Skin epidermis (tissue), 12 donors: ENCODE measurements around the gene OBP2A.

Experiments used
- H3K27ac ChIP-seq, 21 experiments: fragments of 200-600 bp; sonication (generic) in 11 of 21; one replicate each; pipeline ENCODE4 v1.5.0; 2020; ENCODE audit warnings: mild to moderate bottlenecking in 3 of 21, inconsistent platforms in 2 of 21, moderate library complexity in 2 of 21
- H3K4me3 ChIP-seq, 7 experiments: fragments of 200-600 bp; sonication (generic) in 2 of 7; one replicate each; pipeline ENCODE4 v1.5.0; 2020; ENCODE audit warnings: inconsistent platforms in 2 of 7, mild to moderate bottlenecking in 2 of 7, moderate library complexity in 1 of 7

Gene OBP2A

DNA sequence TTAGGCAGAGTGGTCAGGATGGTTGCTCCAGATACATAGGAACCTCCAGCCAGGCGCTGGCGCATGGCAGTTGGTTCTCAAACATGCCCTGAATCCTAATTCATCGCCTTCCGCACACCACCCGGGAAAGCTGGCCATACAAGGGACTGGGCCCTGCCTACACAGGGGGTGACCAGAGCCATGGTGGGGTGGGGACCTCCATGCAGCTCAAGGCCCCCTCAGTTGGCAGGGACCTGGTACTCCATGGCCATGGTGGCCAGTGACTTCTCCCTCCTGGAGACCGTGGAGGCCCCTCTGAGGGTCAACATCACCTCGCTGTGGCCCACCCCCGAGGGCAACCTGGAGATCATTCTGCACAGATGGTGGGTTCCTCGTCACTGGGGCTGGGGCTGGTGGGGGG is 42.4 kb downstream of the OBP2A start:
- no peak overlapping the region for H3K4me3 ChIP-seq
- no peak overlapping the region for H3K27ac ChIP-seq

DNA sequence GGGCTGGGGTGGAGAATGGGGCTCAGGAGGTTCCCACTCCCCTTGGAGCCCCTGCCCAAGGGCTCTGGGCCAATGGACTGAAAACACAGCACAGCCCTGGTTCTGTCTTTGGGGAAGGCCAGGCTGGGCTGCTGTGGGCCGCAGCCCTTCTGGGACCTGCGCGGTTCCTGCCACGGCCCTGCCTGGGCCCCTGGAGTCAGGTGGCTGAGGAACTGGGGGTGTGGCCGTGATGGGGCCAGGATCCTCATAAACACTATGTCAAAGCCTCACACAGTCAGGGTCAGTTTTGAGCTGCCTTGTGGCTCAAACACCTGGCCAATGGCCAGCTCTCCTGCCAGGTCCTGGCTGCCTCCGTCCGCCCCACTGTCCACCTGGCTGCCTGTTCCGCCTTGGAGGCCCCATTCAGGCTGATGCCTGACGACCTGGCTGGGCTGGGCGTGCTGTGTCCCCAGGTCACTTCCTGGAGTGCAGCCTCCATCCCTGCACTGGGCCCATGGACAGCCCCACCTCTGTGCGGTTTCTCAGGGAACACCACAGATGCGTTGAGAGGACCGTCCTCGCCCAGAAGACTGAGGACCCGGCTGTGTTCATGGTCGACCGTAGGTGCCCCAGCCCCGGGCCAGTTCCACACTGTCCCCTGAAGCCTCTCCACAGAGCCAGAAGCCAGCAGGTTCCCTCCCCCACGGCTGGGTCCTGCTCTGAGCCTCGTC is 43.1 kb downstream of the OBP2A start:
- no peak overlapping the region for H3K27ac ChIP-seq
- H3K4me3 ChIP-seq: no peak overlapping the region

DNA sequence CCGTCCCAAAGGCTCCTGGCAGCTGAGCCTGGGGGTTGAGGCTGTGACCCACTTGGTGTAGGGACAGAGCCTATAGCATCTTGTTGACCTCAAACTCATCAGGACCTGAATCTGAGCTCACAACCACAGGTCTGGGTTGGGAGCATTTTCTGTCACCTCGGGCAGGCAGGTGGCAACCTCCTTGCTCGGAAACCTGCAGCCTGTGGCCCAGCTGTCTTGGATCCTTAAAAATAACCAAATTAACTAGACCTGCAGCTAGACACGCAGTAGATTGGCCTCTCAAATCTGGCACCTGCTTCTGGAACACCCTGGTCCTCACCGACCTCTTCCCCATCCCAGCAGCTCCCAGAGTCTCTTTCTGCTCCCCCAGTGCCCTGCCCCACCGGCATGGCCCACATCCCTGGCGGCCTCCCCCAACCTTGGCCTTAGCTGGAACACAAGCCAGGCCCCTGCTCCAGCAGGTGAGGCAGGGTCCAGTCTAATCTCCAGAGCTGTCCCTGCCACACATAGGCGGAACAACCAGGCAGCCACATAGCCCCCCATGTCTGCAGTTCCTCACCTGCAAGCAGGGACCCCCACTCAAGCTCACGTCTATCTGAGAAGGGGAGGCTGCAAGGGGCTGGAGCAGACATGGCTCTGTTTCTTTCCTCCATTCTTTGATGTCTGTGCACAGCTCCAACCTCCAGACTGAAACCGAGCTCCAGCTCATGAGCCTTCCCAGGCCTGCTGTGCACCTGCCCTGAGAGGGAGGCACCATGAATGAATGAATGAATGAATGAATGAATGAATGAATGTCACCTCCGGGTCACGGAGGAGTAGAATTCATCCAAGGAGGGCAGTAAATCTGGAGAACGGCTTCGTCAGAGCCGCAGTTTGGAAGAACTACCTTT is 43.9 kb downstream of the OBP2A start:
- Histone ChIP-seq H3K27ac (no peak overlapping the region), H3K4me3 (no peak overlapping the region)

DNA sequence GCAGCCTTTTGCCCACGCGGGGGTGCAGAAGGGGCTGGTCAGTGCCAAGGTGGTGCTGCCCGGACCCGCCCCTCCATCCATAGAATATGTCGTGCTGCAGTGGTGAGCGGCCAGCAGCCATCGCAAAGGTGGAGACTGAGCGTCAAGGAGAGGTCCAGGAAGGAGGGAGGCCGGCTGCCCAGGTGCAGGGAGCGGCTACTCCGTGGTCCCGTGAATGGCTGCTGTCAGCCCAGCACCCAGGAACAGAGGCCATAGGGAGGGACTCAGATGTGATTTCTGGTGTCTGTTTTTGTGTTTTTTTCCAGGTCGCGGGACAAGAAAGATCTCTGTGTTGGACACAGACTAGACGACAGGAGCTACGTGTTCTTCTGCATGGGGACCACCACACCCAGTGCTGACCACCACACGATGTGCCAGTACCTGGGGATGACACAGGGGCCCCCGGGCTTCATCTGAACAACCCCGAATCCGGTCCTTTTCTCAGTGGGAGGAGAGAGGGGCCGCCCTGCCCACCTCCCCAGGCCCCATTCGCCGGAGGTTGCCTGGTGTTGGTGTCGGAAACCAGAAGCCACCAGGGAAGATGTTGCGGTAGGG is 44.7 kb downstream of the OBP2A start:
- Histone ChIP-seq H3K27ac (no peak overlapping the region), H3K4me3 (no peak overlapping the region)

DNA sequence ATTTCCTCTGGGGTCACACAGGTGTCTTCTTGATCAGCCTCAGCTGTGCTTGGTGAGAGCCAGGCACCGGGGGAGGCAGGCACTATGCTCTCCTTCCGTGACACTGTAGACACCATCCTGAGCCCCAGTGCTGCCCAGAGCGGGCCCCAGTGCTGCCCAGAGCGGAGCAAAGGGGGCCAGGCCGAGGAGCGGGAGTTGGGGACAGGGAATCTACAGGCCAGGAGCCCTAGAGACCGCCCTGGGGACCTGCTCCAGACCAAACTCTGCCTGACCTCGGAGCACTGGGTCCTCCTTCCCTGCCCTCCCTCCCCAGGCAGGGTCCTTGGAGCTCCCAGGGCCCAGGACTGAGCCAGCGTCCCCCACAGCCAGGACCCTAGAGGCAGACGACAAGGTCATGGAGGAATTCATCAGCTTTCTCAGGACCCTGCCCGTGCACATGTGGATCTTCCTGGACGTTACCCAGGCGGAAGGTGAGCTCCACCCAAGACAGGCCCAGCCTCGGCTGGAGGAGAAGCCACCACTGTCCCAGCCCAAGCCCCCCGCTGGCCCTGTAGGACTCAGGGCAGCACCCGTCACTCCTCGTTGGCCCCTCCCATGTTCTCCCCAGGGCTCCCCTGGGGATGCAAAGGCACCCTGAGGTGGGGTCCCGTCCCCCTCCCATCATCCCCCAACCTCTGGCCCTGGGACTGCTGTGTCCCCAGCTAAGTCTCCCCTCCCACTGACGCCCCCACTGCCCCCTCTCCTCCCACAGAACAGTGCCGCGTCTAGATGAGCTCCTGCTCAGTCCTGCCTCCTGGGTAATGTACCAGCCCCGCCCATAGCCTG is 45.8 kb downstream of the OBP2A start:
- Histone ChIP-seq H3K4me3 (no peak overlapping the region), H3K27ac (no peak overlapping the region)

DNA sequence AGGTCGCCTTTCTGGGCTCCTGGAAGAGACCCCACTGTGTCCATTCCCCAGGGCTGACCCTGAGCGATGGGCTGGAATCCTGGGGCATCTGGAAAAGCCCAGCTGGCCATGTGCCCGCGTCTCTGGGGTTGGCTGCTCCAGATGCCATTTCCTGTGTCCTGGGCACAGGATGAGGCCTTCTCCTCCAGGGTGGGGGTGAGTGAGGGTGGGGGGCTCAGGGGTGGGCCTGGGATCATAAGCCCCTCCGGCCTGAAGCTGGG is 46.3 kb downstream of the OBP2A start:
- Histone ChIP-seq H3K4me3 (no peak overlapping the region), H3K27ac (no peak overlapping the region)

DNA sequence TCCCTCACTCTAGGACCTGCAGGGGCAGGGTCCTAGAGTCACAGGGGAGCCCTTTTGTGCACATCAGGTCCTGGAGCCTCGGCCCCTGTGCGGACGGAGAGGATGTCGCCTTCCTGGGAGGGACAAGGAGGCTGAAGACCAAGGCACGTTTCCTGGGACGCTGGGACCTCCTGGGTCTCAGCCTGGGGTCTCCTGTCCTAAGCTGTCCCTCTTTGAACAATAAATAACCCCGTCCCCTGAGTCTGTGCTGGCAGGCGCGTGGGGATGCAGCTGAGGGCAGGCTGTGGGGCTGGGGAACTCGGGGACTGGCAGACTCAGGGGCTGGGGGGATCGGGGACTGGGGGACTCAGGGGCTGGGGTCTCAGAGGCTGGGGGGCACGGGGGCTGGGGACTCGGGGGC is 46.7 kb downstream of the OBP2A start:
- no peak overlapping the region for H3K27ac ChIP-seq
- H3K4me3 ChIP-seq: no peak overlapping the region

DNA sequence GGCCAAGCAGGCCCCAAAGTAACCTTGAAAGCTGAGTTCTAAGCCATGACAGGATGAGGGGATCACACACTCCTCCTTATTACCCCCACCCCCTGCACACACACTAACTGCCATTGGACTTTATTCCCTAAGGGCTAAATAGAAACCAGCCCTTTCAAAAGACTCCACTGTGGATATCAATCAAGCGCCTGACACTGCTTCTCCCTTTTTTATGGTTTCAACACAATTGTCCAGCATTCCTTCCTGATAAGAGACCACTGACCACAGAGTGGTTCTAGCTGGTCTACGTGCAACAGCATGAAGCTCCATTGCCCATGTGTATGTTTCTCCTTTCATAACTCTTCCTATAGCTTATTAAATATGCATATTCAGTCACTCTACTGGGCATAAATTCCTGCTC is 50.3 kb downstream of the OBP2A start:
- H3K4me3 ChIP-seq: no peak overlapping the region

More for the DNA sequence above, 50.3 kb downstream of the OBP2A start:
- H3K27ac ChIP-seq: no peak overlapping the region
